Measurements from ENCODE around the gene ILDR1.

ILDR1 gene

GRCh38 chr3:121951291-121951919, 70.6 kb downstream of the ILDR1 start:
- Histone ChIP-seq H3K9me2 (replicated peaks; ENCODE audit: insufficient read depth, low read length) (no peaks in the 10 kb centered on the region), H3K36me3 (ENCODE audit: low read length) (peaks cover 14% of the 10 kb centered on the region; the same call in 1 of the 2 replicates), H3K9me3 (ENCODE audit: insufficient read depth, low read length) (no peaks in the 10 kb centered on the region), H3F3A (ENCODE audit: insufficient read depth) (0 out of 2 replicates have a peak, but pooled peaks cover 4% of the 10 kb centered on the region), H3K79me2 (ENCODE audit: insufficient read depth, low read length) (no peaks in the 10 kb centered on the region), H3K27me3 (ENCODE audit: low read length) (no peaks in the 10 kb centered on the region), H3K4me3 (ENCODE audit: insufficient read depth, low read length, poor library complexity, severe bottlenecking) (no peak overlapping the region), H4K20me1 (ENCODE audit: low read depth, low read length) (no peaks in the 10 kb centered on the region), H3K27ac (ENCODE audit: low read depth, low read length) (no peak overlapping the region), H3K9ac (ENCODE audit: low read length) (no peak overlapping the region), H3K4me2 (ENCODE audit: low read depth, low read length, poor library complexity, severe bottlenecking) (no peak overlapping the region), H2AFZ (ENCODE audit: low read depth, low read length, severe bottlenecking) (no peak overlapping the region)
- no peak for TF ChIP-seq EZH2phosphoT487 (conservative IDR thresholded peaks at IDR 0.05; ENCODE audit: low read length)

- Histone ChIP-seq H3K27me3 (ENCODE audit: low read length) (no peaks in the 10 kb centered on the region), H3F3A (ENCODE audit: insufficient read depth) (0 out of 2 replicates have a peak, but pooled peaks cover 4% of the 10 kb centered on the region), H3K9me2 (replicated peaks; ENCODE audit: insufficient read depth, low read length) (no peaks in the 10 kb centered on the region), H3K27ac (ENCODE audit: low read depth, low read length) (no peak overlapping the region), H3K9me3 (ENCODE audit: insufficient read depth, low read length) (no peaks in the 10 kb centered on the region), H4K20me1 (ENCODE audit: low read depth, low read length) (no peaks in the 10 kb centered on the region), H3K9ac (ENCODE audit: low read length) (no peak overlapping the region), H3K4me2 (ENCODE audit: low read depth, low read length, poor library complexity, severe bottlenecking) (no peak overlapping the region), H3K79me2 (ENCODE audit: insufficient read depth, low read length) (no peaks in the 10 kb centered on the region), H3K4me3 (ENCODE audit: insufficient read depth, low read length, poor library complexity, severe bottlenecking) (no peak overlapping the region), H3K36me3 (ENCODE audit: low read length) (peaks cover 18% of the 10 kb centered on the region; the same call in 1 of the 2 replicates), H2AFZ (ENCODE audit: low read depth, low read length, severe bottlenecking) (no peak overlapping the region)
- TF ChIP-seq CTCF (IDR thresholded peaks at IDR 0.05; ENCODE audit: insufficient read depth, low read length, poor library complexity, severe bottlenecking) (no peak), EZH2phosphoT487 (conservative IDR thresholded peaks at IDR 0.05; ENCODE audit: low read length) (no peak)
Observed at GRCh38 chr3:121948641-121949040, 73.4 kb downstream of the ILDR1 start.

- no peak for TF ChIP-seq CTCF (IDR thresholded peaks at IDR 0.05; ENCODE audit: insufficient read depth, low read length, poor library complexity, severe bottlenecking)
- H3K9me2 ChIP-seq (replicated peaks; ENCODE audit: insufficient read depth, low read length): no peaks in the 10 kb centered on the region
- no peaks in the 10 kb centered on the region for H3F3A ChIP-seq (ENCODE audit: insufficient read depth)
- no peak overlapping the region for H3K27ac ChIP-seq (ENCODE audit: low read depth, low read length)
- no peak overlapping the region for H3K9ac ChIP-seq (ENCODE audit: low read length)
- H3K9me3 ChIP-seq (ENCODE audit: insufficient read depth, low read length): no peaks in the 10 kb centered on the region
- no peaks in the 10 kb centered on the region for H3K79me2 ChIP-seq (ENCODE audit: insufficient read depth, low read length)
- no peaks in the 10 kb centered on the region for H3K27me3 ChIP-seq (ENCODE audit: low read length)
- H4K20me1 ChIP-seq (ENCODE audit: low read depth, low read length): no peaks in the 10 kb centered on the region
- H3K4me3 ChIP-seq (ENCODE audit: insufficient read depth, low read length, poor library complexity, severe bottlenecking): no peak overlapping the region
- H3K4me2 ChIP-seq (ENCODE audit: low read depth, low read length, poor library complexity, severe bottlenecking): no peak overlapping the region
- peaks cover 21% of the 10 kb centered on the region for H3K36me3 ChIP-seq (ENCODE audit: low read length)
- H2AFZ ChIP-seq (ENCODE audit: low read depth, low read length, severe bottlenecking): no peak overlapping the region
Observed at GRCh38 chr3:121943431-121943830, 78.6 kb downstream of the ILDR1 start.

- H3K27ac ChIP-seq (ENCODE audit: low read depth, low read length): no peak overlapping the region
- H3K9me3 ChIP-seq (ENCODE audit: insufficient read depth, low read length): no peaks in the 10 kb centered on the region
- H3K4me2 ChIP-seq (ENCODE audit: low read depth, low read length, poor library complexity, severe bottlenecking): no peak overlapping the region
- no peak for TF ChIP-seq EZH2phosphoT487 (conservative IDR thresholded peaks at IDR 0.05; ENCODE audit: low read length)
- TF ChIP-seq CTCF (IDR thresholded peaks at IDR 0.05; ENCODE audit: insufficient read depth, low read length, poor library complexity, severe bottlenecking): no peak
- H2AFZ ChIP-seq (ENCODE audit: low read depth, low read length, severe bottlenecking): no peak overlapping the region
- H3F3A ChIP-seq (ENCODE audit: insufficient read depth): no peaks in the 10 kb centered on the region
- no peaks in the 10 kb centered on the region for H3K27me3 ChIP-seq (ENCODE audit: low read length)
- no peak overlapping the region for H3K9ac ChIP-seq (ENCODE audit: low read length)
- H4K20me1 ChIP-seq (ENCODE audit: low read depth, low read length): no peaks in the 10 kb centered on the region
- H3K9me2 ChIP-seq (replicated peaks; ENCODE audit: insufficient read depth, low read length): no peaks in the 10 kb centered on the region
- no peaks in the 10 kb centered on the region for H3K79me2 ChIP-seq (ENCODE audit: insufficient read depth, low read length)
- H3K36me3 ChIP-seq (ENCODE audit: low read length): peaks cover 21% of the 10 kb centered on the region
- no peak overlapping the region for H3K4me3 ChIP-seq (ENCODE audit: insufficient read depth, low read length, poor library complexity, severe bottlenecking)
Observed at GRCh38 chr3:121942116-121942786, 79.8 kb downstream of the ILDR1 start.
